GM21825 (cell line): ENCODE measurements around the gene PARP4.
"Not testable (repeated sequence)": the region's sequence is repeated elsewhere in the genome, so short reads cannot be mapped to it uniquely, and the experiment has no call there.

Source experiments
- ATAC-seq: cut with Tn5 transposase; IDR thresholded peaks from one replicate; pipeline ENCODE4 v1.9.1; 2021; ENCODE audit warnings: mild to moderate bottlenecking, moderate library complexity; ENCODE audit not compliant: unreplicated experiment

Gene PARP4

GRCh38 chr13:24512197-24512907 is at the start of gene PARP4:
Gene PARP4 (minus strand): TSS chr13:24512778. CDS start chr13:24503776, 9,002 bp downstream.
- ATAC-seq, result peak; percentile 67

- ATAC-seq, result not testable (repeated sequence)
These were observed 48.1 kb upstream of the PARP4 start for GRCh38 chr13:24560579-24561187.

GRCh38 chr13:24559431-24560218 is 47.0 kb upstream of the PARP4 start:
- ATAC-seq, result not testable (repeated sequence)

DNA sequence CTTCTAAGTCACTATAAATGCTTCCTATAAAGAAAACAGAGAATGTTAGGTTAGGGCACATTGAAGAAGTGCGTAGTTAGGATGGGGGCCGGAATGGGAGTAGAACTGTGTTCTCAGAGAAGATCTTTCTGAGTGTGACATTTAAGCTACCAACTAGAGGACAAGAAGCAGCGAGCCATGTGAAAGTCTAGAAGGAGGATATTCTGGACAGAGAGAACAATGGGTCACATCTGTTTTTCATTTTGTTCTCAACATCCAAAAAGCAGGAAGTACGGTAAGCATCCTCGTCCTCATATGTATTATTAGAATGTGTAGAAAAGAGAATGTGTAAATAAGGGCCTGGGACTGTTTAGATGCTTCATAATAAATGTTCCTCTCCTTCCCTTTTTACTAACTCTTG is 44.5 kb upstream of the PARP4 start:
- no peak for ATAC-seq

GRCh38 chr13:24553892-24554291 is 41.3 kb upstream of the PARP4 start:
- not testable (repeated sequence) for ATAC-seq

GRCh38 chr13:24541476-24542352 is 29.1 kb upstream of the PARP4 start:
- ATAC-seq, result peak; percentile 40

DNA sequence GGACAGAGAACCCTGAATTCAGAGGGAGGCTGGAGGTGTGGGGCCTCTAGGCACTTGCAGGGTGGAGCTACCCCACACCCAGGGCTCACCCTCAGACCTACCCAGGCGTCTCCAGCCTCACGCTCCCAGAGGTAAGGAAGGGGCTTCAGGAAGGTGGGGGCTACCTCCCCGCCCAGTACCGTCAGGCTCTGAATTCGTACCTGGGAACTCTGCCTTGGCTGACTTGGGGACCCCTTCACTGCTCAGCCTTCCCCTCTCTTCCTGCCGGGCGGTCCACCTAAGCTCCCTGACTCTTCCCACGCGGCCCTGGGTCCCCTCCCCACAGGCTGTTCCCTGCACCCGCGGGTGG is 28.5 kb upstream of the PARP4 start:
- ATAC-seq, result no peak

- no peak for ATAC-seq
These were observed 27.9 kb upstream of the PARP4 start for GRCh38 chr13:24540236-24541126.

DNA sequence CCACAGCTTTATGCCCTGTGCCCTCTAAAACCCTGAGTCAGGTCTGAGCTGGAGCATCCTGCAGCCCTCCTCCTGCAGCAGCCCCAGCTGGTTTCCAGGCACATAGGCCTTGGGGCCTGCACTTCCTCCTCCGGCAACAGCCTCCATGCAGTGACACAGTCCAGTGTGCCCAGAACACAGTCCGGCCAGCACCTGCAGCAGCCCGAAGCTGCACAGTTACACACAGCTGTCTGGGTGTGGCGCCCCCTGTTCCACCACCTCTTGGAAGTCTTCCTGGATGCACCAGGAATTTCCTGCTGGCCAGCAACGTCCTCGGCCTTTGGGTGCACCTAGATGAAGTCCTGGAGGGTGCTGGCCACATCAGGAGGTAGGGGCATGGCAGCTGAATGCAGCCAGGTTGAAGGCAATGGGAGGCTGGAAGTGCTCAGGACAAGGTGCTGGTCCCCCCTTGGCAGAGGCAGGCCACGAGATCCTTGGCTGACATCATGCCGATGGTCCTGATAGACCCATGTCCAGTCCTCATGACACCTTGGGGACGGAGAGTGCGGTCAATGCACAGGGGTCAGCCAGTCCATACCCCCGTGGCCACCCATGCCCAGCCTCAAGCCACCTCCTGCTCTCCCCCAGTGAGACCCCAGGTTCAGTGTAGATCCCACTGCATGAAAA is 27.1 kb upstream of the PARP4 start:
- no peak for ATAC-seq

- no peak for ATAC-seq
These were observed 16.9 kb upstream of the PARP4 start for GRCh38 chr13:24529478-24529877.

DNA sequence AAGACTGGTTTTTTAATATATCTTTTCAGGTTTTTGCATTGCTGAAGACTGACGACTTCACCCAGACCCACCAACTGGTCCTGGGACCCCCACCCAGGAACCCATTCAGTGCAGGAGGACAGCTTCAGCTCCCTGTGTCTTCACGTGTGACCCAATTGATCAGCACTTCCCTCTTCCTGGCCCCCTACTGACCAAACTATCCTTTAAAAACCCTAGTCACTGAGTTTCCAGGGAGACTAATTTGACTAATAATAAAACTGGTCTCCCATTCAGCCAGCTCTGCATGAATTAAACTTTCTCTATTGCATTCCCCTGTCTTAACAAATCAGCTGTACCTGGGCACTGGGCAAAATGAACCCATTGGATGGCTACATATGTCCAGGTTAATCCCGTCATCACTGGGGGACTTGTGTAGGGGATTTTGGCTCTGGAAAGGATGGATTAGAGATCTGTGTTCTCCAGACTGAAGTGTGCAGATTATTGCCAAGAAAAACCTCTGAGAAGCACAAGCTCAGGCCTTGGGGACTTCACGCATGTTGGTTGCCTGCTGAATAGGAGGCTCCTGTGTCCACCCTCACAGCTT is 16.3 kb upstream of the PARP4 start:
- no peak for ATAC-seq

DNA sequence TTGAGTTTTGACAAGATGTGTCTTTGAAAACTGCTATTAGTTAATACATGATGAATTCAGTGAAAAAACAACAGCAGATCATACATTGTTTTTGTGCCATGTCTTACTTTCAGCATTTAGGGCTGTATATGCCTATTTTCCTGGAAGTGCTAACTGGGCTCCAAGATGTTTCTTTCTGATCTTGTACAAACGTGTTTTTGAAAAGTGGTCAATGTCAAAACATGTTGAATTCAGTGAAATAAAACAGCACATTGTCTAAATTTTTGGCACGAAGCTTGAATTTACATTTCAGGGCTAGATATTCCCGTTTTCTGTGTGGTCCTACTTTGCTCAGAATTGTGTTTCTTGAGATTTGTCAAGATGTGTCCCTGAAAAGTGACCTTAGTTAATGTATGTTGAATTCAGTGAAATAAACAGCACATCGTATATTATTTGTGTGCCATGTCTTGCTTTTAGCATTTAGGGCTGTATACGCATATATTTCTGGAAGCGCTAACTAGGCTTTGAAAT is 14.7 kb upstream of the PARP4 start:
- ATAC-seq, result no peak

- no peak for ATAC-seq
These were observed 8.2 kb upstream of the PARP4 start for GRCh38 chr13:24520733-24521132.

DNA sequence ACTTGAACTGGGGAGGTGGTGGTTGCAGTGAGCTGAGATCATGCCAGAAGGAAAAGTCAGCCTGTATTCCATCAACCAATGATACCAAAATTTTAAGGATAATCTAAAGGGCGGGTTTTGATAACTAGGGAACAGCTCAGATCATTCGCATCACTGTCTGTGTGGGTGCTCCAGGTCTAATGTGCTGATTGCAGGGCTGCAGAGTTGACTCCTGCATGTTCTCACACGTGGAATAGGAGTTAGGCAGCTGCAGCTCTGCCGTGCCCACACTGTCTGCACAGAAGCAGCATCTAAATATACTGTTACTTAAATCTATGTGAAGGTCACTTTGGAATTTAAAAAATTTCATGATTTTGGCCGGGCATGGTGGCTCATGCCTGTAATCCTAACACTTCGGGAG is 4.3 kb upstream of the PARP4 start:
- no peak for ATAC-seq

DNA sequence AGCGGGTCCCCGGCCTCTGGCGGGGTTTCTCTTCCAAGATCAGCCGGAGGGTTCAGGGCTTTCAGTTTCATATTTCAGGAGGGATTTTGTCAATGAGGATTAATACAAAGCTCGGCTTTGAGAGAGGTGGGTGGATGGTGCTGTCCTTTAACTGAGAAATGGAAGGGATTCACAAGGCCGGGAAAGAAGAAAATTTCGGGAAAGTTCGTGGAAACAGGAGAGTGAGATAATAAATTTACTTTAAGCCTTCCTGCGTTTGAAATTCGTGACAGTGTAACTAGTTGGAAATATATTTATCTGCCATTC is 283 bp upstream of the PARP4 start:
- ATAC-seq, result no peak

DNA sequence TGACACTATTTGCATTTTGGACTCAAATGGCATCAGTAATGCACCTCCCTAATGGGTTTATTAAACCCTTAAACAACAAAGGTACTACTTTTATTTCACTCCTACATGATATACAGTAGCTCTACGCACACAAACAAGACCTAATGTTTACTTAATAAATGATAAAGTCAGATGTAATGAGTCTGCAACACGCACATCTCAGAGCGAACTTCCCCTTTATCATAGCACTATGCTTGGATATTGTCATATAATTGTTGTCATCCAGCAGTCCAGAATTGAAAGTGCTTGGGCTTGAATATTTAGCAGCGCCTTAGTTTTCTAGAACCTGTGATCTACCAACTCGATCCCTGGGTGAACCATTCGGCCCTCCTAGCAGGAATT is 772 bp downstream of the PARP4 start:
- peak; percentile 0 for ATAC-seq

- ATAC-seq, result no peak
These were observed 1.4 kb downstream of the PARP4 start for GRCh38 chr13:24511019-24511815.

- no peak for ATAC-seq
These were observed 5.8 kb downstream of the PARP4 start for GRCh38 chr13:24506698-24507335.
